ENCODE data around the gene PSME3IP1. TPM values are rescaled to one million over a fixed set of nuclear protein-coding genes. Genes with fewer than 3 reads are reported as not detected.
"Not testable (repeated sequence)": the region's sequence is repeated elsewhere in the genome, so short reads cannot be mapped to it uniquely, and the experiment has no call there.

Gene PSME3IP1
- total RNA-seq, 1 donor from 2014 or later = 80.5 TPM

DNA sequence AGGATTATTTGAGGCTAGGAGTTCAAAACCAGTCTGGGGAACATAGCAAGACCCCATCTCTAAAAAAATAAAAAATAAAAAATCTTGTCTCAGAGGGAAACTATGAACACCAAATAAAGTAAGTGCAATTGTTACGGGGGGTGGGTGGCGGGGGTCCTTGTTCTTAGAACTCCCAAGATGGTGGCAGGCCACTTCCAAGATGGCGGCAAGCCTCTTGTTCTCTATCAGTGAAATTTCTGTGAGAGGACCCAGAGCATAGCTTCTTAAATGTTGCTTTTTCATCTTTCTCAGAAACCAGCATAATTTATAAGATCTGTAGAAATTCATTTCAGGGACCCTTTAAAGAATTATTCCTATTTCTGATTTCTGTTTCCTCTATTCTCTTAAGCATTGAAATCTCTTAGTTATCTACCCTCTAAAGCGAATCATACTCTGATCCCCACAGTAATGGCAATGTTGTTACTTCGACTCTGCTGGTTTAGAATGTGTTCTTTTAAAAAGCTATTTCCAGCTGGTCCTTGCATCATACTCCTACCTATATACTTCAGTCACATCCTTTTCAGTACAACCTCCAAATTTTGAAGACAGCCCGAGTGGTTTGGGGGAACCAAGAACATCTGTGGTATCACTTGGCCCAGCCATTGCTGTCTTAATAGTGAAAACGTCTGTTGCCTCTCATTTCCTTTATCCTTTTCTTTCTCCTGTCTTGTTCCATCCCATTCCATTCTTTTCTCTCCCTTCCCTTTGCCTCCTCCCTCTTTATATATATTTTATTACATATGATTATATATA, 16.5 kb upstream of the PSME3IP1 start:
- no peak for ATAC-seq
- intact Hi-C loops (cut with DNase I) = no loop called here
- no peak for DNase-seq (ENCODE audit: low spot score)

DNA sequence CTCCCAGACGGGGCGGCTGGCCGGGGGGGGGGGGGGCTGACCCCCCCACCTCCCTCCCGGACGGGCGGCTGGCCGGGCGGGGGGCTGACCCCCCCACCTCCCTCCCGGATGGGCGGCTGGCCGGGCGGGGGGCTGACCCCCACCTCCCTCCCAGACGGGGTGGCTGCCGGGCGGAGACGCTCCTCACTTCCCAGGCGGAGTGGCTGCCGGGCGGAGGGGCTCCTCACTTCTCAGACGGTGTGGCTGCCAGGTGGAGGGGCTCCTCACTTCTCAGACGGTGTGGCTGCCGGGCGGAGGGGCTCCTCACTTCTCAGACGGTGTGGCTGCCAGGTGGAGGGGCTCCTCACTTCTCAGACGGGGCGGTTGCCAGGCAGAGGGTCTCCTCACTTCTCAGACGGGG, 15.1 kb upstream of the PSME3IP1 start:
- intact Hi-C loops (cut with DNase I); DNase-seq (ENCODE audit: low spot score); ATAC-seq: not testable (repeated sequence)

DNA sequence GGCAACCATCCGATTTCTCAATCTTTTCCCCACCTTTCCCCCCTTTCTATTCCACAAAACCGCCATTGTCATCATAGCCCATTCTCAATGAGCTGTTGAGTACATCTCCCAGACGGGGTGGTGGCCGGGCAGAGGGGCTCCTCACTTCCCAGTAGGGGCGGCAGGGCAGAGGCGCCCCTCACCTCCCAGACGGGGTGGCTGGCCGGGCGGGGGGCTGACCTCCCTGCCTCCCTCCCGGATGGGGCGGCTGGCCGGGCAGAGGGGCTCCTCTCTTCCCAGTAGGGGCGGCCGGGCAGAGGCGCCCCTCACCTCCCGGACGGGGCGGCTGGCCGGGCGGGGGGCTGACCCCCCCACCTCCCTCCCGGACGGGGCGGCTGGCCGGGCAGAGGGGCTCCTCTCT, 14.5 kb upstream of the PSME3IP1 start:
- ATAC-seq; intact Hi-C loops (cut with DNase I); DNase-seq (ENCODE audit: low spot score): not testable (repeated sequence)

DNA sequence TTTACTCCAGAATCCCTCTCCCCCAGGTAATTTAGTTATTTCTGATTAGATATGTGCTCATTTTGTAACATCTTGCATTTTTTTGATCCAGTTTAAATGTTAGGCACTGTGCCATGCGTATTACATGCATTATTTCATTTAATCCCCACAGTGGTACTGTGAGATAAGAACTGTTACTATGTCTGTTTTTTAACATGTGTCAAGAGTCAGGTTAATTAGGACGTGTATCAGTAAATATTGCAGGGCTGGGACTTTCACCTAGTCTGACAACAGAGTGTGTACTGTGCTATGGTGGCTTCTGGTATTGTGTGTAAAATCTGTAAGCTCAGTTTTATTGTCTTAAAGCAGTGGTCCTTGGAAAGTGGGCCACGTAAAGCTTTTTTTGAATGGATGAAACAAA, 10.9 kb upstream of the PSME3IP1 start:
- ATAC-seq (no peak), DNase-seq (ENCODE audit: low spot score) (no peak)
- intact Hi-C loops (cut with DNase I) = no loop called here

DNA sequence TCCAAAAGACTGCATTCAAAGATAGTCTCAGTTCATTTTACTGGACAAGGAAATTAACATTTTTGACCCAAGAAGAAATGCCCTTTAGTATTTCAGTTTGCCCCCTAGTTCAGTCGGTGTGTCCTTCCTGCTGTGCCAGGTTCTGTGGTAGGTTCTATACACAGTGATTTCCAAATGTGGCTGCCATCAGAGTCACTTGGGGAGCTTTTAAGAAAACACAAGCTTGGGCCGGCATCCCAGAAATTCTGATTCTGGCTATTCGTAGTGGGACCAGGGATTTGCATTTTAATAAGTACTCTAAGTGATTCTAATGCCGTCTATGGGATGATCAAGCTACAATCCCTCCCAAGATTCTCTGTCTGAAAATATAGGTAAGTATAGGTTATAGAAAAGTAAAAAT, 10.4 kb upstream of the PSME3IP1 start:
- ATAC-seq = no peak
- DNase-seq (ENCODE audit: low spot score) = no peak
- intact Hi-C loops (cut with DNase I) = no loop called here

DNA sequence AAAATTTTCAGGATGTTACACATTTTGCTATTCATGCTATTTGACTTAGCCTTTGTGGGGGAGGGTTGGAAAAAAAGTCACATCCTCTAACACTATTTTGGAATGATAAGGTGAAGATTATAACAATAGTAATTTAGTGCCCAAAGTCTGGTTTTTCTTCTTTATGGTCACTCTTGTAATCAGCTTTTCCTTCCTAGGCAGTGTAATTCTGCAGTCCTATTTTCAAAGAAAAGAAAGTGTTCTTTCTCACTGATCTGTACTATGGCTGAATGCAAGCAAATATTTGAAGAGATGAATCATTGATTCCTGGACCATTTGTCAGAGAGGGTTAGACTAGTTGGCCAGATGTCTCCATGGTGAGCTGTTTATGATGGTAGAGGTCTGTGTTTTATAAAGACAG, 8.7 kb upstream of the PSME3IP1 start:
- DNase-seq (ENCODE audit: low spot score) (no peak), ATAC-seq (no peak)
- intact Hi-C loops (cut with DNase I) = no loop called here

DNA sequence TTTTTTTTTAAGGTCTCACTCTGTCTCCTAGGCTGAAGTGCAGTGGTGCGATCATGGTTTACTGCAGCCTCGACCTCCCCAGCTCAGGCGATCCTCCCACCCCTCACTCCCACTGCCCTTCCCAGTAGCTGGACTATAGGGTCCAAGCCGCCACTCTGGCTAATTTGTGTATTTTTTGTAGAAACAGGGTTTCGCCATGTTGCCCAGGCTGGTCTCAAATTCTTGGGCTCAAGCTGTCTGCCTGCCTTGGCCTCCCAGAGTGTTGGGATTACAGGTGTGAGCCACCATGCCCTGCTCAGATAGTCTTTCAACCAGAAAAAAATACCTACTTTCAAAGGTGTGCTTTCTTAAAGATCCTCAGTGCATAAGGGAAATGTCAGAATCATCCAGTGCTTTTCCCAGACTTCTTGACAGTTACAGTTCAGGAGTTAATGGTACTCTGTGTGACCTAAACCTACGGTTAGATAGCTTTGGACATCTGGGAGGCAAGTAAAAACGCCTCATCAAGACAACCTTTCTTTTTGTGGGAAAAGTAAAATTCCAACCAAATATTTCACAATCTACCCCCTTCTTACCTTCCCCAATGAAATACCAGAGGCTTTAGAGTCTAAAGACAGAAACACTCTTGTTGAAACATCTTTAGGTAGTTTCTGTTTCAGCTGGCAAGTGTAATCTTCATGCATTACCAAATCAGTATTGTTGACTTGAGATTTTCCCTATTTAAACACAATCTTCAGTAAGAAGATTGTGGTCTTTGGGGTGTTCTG, 7.1 kb upstream of the PSME3IP1 start:
- intact Hi-C loops (cut with DNase I) = no loop called here
- ATAC-seq (peak; percentile 35), DNase-seq (ENCODE audit: low spot score) (no peak)

DNA sequence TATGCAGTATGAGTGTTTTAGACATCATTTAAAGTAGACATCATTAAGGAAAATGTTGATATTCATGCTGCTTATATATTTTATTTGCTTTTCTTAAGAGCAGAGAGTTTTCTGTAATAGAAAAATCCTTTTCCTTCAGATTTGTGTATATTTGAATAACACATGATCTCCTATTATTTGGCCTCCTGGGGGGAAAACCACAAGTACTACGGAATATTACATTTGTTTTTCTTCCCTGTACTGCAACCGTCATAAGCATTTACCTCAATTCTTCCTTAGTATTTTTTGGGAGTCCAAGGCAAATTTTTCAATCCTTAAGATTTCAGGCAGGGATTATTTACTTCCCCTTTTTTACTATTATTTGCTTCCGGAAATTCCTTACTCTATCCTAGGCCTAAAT, 6.3 kb upstream of the PSME3IP1 start:
- intact Hi-C loops (cut with DNase I) = no loop called here
- ATAC-seq (no peak), DNase-seq (ENCODE audit: low spot score) (no peak)

DNA sequence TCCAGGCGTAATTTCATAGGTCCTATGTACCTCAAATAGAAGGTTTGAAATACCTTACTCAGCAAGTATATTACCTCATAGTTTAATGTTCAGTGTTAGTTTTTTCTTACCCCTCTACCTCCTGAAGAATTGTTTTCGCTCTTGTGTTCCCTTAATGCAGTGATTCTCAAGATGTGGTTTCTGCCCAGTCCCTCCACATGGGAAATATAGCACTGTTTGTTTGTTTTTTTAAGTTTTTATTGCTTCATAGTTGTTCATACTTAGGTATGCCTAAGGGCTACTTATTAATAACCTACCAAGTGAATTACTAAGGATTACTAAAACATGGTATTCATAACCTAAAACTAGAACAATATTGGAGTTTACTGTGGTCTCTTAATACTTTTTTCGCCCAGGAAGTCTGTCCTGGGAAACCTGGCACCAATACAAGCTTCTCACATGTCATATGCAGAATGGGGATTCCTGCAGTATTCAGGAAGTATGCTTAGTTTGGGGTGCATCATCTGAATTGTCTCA, 5.3 kb upstream of the PSME3IP1 start:
- ATAC-seq (no peak), DNase-seq (ENCODE audit: low spot score) (no peak)
- intact Hi-C loops (cut with DNase I) = no loop called here

DNA sequence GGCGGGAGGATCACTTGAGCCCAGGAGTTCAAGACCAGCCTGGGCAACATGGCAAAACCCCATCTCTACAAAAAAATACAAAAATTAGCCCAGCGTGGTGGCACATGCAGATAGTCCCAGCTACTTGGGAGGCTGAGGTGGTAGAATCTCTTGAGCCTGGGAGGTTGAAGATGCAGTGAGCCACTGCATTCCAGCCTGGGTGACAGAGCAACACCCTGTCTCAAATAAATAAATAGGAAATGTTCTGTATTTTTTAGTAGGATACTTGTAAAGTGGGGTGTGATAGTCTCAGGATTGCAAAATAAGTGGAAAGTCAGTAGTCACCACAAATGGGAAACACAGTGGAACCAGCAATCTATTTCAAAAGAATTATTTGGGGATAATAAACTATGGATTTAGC, 4.3 kb upstream of the PSME3IP1 start:
- ATAC-seq = no peak
- DNase-seq (ENCODE audit: low spot score) = no peak
- intact Hi-C loops (cut with DNase I) = no loop called here

DNA sequence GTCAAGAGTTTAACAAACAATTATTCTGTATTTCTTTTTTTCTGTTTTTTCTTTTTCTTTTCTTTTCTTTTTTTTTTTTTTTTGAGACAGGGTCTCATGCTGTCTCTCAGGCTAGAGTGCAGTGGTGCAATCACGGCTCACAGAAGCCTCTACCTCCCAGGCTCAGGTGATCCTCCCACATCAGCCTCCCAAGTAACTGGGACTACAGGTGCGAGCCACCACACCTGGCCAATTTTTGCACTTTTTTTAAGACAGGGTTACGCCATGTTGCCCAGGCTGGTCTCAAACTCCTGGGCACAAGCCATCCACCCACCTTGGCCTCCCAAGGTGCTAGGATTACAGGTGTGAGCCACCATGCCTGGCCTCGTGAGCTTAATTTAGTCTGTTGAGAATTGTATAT, 3.7 kb upstream of the PSME3IP1 start:
- intact Hi-C loops (cut with DNase I); DNase-seq (ENCODE audit: low spot score); ATAC-seq: not testable (repeated sequence)

DNA sequence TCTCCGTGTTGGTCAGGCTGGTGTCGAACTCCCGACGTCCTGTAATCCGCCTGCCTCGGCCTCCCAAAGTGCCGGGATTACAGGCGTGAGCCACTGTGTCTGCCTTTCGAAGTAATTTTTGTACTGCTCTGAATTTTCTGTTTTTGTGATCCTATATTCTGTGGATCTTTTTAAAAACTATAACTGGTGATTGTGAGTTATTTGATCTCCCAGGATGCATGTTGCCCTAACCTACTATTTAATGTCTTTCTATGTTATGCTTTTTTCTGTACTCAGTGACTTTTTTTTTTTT, 2.8 kb upstream of the PSME3IP1 start:
- ATAC-seq (no peak), DNase-seq (ENCODE audit: low spot score) (no peak)
- intact Hi-C loops (cut with DNase I) = no loop called here

DNA sequence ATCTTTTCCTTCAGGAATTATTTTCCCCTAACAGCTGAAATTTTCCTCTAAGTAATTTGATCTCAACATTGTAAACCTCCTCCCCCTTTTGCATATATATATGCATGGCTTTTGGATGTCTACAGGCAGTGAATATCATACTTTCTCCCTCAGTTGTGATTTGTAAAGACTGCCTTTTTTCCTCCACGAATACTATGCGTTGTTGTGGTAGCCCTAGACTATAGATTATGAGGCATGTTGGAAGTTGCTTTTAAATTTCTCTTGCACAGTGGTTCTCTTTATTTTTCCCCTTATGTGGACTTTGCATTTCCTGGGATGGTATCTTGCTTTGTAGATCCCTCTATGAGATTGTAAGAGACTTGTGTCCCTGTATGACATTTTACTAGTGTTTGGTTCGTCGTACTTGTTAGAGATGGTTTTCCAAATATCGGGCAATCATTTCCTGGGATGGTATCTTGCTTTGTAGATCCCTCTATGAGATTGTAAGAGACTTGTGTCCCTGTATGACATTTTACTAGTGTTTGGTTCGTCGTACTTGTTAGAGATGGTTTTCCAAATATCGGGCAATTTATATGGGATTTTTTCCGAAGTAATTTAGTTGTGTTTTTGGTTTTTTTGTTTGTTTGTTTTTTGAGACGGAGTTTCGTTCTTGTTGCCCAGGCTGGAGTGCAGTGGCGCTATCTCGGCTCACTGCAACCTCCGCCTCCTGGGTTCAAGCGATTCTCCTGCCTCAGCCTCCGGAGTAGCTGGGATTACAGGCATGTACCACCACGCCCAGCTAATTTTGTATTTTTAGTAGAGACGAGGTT, 2.3 kb upstream of the PSME3IP1 start:
- intact Hi-C loops (cut with DNase I); DNase-seq (ENCODE audit: low spot score); ATAC-seq: not testable (repeated sequence)

DNA sequence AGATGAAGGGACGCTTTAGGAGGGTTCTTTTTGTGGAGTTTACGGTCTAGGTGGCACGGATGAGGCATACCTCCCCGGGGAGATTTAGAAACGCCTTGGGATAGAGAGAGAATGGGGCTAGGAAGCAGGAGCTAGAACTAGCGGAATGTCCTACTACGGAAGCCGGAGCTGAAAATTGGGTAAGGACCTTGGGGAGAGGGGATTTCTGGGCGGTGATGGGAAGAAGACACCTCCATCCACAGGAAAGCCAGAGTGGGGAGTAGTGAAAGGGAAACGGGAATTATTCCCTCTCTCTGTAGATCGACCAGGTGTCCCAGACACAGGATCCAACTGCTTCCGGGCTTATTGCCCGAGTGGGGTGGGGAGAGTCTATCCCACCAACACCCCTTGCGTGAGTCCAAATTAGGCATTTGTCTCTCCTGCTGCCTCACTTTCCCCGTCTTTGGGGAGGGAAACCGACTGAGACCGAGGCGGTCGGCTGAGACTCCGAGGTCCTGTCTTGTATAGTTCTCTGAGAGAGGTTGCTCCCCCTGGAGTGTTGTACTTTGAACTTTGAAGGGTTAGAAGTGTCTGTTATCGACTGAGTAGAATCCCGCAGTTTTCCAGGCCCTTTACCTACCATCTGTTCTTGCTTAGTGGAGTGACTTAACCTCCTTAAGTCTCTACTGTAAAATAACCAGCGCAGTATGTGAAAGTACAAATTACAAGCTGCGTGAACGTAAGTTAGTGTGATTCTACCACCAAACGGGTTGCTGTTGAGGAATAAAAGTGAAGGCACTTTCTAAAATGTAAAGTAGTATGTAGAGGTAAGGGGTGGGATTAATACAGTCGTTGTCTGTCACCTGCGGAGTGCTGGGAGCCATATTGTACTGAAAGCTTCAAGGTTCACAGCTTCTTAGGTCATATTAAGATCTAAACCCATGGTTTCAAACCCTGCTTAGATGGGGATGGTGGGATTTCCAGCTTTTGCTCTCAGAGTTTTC, 1.3 kb upstream of the PSME3IP1 start:
- DNase-seq (ENCODE audit: low spot score) = no peak
- intact Hi-C loops (cut with DNase I) = no loop called here
- peak; percentile 1 for ATAC-seq

DNA sequence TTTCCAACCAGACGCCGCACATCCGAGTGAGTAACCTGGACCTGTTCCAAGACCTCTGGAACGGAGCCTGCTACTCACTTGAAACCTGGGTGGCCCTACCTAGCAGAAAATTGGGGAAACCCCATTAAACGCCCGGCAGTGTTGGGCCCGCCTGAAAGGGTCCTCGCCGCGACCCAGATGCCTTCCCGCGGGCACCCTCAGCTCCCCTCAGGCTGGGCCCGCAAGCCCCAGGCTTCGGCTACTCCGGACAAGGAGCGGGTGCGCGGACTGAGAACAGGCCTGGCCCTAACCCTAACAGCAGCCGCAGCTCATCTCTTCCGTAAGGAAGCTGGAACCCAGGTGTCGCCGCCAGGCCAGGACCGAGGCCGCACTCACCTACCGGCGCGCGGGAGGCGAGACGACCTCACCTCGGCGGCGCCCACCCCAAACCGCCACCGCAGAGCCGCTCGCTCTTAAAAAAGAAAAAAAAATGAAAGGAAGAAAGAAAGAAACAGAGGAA, 344 bp downstream of the PSME3IP1 start:
- intact Hi-C loops (cut with DNase I) = no loop called here
- DNase-seq (ENCODE audit: low spot score) (peak; percentile 75), ATAC-seq (peak; percentile 26)

DNA sequence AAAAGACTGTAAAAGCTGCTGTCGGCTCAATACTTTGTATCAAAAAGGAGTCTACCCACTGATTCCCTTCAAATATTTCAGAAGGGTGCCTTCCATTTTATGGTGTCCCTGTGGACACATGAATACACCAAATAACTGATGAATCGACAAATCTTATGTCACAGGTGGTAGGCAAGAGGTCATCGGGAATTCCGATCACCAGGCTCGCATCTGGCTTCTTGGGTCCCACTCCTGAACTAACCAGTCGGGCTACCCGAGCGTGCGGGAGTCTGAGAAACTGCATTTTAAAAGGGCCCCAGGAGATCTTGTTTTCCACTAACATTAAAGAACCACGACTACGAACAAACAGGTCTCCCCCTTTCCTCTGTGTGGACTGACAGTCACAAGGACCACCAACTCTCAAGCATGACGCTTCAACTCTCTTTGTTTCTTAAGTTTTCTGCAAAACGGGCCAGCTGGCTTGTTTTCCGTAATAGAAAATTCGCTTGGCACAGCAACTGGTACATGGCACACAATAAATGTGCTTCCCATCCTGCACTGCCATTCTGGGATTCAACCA, 873 bp downstream of the PSME3IP1 start:
- DNase-seq (ENCODE audit: low spot score) (no peak), ATAC-seq (no peak)
- intact Hi-C loops (cut with DNase I) = no loop called here

DNA sequence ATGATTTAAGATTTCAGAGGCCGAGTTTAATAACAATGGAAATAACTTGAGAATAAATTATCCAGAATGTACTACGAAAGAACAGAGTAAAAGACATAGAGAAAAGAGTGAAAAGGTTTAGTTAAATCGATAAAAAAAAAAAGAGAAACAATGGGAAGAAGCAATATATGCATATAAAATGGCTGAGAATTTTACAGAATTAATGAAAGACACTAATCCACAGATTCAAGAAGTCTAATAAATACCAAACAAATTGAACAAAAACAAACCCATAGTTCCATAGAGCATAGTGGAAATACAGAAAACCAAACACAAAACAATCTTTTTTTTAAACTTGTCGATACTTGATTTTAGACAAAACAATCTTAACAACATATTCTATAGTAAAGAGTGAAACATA, 1.7 kb downstream of the PSME3IP1 start:
- ATAC-seq (no peak), DNase-seq (ENCODE audit: low spot score) (no peak)
- intact Hi-C loops (cut with DNase I) = no loop called here

DNA sequence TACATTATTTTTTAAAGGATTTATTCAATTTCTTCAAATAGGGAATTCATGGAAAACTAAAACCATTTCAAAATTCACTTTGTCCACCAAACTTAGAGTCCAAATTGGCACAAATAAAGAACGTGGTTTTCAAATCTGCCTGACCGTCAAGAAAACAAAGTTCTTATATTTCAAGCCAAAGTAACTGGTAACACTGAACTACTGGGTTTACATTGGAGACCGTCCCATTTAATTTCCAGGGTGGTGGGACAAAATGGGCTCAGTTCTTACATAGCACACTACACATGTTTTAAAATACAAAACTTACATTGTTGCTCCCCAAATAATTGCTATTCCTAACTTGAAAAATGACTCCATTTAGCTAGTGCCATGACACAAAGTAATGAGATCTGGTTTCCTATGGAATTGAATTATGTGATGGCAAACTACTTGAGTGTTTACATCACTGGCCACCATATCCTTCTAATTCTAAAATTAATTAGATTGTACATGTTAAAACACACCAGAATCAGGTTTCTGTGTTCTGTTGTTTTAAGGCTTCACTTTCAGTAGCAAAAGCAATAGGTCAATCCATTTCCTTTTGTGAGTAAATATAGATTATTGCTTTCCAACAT, 6.5 kb downstream of the PSME3IP1 start:
- intact Hi-C loops (cut with DNase I) = no loop called here
- ATAC-seq (no peak), DNase-seq (ENCODE audit: low spot score) (no peak)
